ENCODE data around the gene TSEN34.

TSEN34 gene

DNA sequence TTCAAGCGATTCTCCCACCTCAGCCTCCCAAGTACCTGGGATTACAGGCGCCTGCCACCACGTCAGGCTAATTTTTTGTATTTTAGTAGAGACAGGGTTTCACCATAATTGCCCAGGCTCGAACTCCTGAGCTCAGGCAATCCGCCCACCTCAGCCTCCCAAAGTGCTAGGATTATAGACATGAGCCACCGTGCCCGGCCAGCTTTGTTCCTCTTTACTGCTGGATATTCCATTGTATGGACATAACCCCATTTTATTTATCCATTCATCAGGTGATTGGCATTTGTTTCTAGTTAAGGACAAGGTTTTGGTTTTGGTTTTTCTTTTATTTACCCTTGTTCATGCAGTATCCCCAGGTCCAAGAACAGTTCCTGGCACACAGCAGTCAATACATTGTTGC, 5.4 kb downstream of the TSEN34 start:
- TF ChIP-seq, protein P1, sequence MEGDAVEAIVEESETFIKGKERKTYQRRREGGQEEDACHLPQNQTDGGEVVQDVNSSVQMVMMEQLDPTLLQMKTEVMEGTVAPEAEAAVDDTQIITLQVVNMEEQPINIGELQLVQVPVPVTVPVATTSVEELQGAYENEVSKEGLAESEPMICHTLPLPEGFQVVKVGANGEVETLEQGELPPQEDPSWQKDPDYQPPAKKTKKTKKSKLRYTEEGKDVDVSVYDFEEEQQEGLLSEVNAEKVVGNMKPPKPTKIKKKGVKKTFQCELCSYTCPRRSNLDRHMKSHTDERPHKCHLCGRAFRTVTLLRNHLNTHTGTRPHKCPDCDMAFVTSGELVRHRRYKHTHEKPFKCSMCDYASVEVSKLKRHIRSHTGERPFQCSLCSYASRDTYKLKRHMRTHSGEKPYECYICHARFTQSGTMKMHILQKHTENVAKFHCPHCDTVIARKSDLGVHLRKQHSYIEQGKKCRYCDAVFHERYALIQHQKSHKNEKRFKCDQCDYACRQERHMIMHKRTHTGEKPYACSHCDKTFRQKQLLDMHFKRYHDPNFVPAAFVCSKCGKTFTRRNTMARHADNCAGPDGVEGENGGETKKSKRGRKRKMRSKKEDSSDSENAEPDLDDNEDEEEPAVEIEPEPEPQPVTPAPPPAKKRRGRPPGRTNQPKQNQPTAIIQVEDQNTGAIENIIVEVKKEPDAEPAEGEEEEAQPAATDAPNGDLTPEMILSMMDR (IDR thresholded peaks at IDR 0.05; ENCODE audit: low read depth, low read length, missing control alignments): no peak
- no peak overlapping the region for H3K4me3 ChIP-seq (replicated peaks; ENCODE audit: low read depth, low read length)
- no peak for DNase-seq (ENCODE audit: extremely low read depth, low read depth)

- TF ChIP-seq, protein P1 (IDR thresholded peaks at IDR 0.05; ENCODE audit: low read depth, low read length, missing control alignments): no peak
- DNase-seq (ENCODE audit: extremely low read depth, low read depth): no peak
- no peak overlapping the region for H3K4me3 ChIP-seq (replicated peaks; ENCODE audit: low read depth, low read length)
These were observed 6.0 kb downstream of the TSEN34 start for GRCh38 chr19:54197121-54197520.

GRCh38 chr19:54199401-54199800, 8.3 kb downstream of the TSEN34 start:
- TF ChIP-seq, protein P1 (IDR thresholded peaks at IDR 0.05; ENCODE audit: low read depth, low read length, missing control alignments): no peak
- no peak for DNase-seq (ENCODE audit: extremely low read depth, low read depth)
- no peak overlapping the region for H3K4me3 ChIP-seq (replicated peaks; ENCODE audit: low read depth, low read length)

- no peak for DNase-seq (ENCODE audit: extremely low read depth, low read depth)
- peak overlapping the region; percentile 97 for H3K4me3 ChIP-seq (replicated peaks; ENCODE audit: low read depth, low read length)
- TF ChIP-seq, protein P1 (IDR thresholded peaks at IDR 0.05; ENCODE audit: low read depth, low read length, missing control alignments): no peak
These were observed 10.1 kb downstream of the TSEN34 start for GRCh38 chr19:54201172-54201701.

GRCh38 chr19:54201980-54202379, 10.9 kb downstream of the TSEN34 start:
- no peak for DNase-seq (ENCODE audit: extremely low read depth, low read depth)
- TF ChIP-seq, protein P1 (IDR thresholded peaks at IDR 0.05; ENCODE audit: low read depth, low read length, missing control alignments): no peak
- H3K4me3 ChIP-seq (replicated peaks; ENCODE audit: low read depth, low read length): peak overlapping the region; percentile 97

DNA sequence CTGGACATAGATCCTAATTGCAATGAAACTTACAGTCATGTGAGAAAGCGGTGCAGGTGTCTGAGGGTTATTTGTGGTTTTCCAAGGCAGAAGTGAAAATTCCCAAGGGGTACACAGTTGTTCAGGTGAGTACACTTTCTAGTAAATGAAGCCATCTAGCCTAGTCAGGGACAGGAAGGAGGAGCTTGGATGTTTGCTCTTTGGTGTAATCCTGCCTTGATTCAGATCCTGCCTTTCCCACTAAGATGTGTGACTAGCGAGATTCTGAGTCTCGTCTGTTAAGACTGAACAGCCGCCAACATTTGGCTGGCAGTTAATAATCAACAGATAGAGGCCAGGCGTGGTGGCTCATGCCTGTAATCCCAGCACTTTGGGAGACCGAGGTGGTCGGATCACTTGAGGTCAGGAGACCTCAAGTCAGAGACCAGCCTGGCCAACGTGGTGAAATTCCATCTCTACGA, 12.1 kb downstream of the TSEN34 start:
- H3K4me3 ChIP-seq (replicated peaks; ENCODE audit: low read depth, low read length): peak overlapping the region; percentile 97
- DNase-seq (ENCODE audit: extremely low read depth, low read depth): no peak
- TF ChIP-seq, protein P1 (IDR thresholded peaks at IDR 0.05; ENCODE audit: low read depth, low read length, missing control alignments): no peak
